ENCODE data around the gene DACH1.

Gene DACH1

DNA sequence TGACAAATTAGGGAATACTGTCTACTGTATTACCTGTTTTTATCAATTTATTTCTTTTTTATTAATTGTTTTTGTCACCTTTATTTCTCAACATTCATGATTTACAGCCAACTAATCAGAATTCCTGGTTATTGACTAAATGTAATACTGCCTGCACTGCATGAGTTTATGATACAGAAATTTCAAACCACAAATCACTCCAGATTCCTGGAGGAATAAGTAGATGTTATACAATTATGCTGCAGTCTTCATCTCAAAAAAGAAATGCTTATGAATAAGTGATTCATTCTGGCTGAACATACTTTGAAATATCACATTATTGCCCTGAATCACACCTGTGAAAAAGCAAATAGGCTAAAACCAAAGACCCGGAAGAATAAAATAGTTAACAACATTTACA is 249.7 kb downstream of the DACH1 start:
- no peak for ATAC-seq
- TF ChIP-seq TOX (CRISPR knock-in tag; IDR thresholded peaks at IDR 0.05; ENCODE audit: borderline replicate concordance) (no peak), CSDC2 (CRISPR knock-in tag; IDR thresholded peaks at IDR 0.05) (no peak), RARB (CRISPR knock-in tag; IDR thresholded peaks at IDR 0.05) (no peak), SNAI2 (CRISPR knock-in tag; IDR thresholded peaks at IDR 0.05) (no peak), ISL1 (CRISPR knock-in tag; IDR thresholded peaks at IDR 0.05) (no peak), ZNF8 (CRISPR knock-in tag; IDR thresholded peaks at IDR 0.05) (no peak), ARNTL (CRISPR knock-in tag; IDR thresholded peaks at IDR 0.05; ENCODE audit: borderline replicate concordance, low read depth) (no peak), PPARA (CRISPR knock-in tag; IDR thresholded peaks at IDR 0.05; ENCODE audit: borderline replicate concordance) (no peak), ZFP3 (CRISPR knock-in tag; IDR thresholded peaks at IDR 0.05) (no peak), GLIS3 (CRISPR knock-in tag; IDR thresholded peaks at IDR 0.05) (no peak), TCF4 (CRISPR knock-in tag; IDR thresholded peaks at IDR 0.05; ENCODE audit: borderline replicate concordance) (no peak), BACH2 (CRISPR knock-in tag; IDR thresholded peaks at IDR 0.05; ENCODE audit: borderline replicate concordance) (no peak), ZNF565 (CRISPR knock-in tag; conservative IDR thresholded peaks at IDR 0.05; ENCODE audit: low read depth) (no peak)
- TF ChIP-seq, protein P1, sequence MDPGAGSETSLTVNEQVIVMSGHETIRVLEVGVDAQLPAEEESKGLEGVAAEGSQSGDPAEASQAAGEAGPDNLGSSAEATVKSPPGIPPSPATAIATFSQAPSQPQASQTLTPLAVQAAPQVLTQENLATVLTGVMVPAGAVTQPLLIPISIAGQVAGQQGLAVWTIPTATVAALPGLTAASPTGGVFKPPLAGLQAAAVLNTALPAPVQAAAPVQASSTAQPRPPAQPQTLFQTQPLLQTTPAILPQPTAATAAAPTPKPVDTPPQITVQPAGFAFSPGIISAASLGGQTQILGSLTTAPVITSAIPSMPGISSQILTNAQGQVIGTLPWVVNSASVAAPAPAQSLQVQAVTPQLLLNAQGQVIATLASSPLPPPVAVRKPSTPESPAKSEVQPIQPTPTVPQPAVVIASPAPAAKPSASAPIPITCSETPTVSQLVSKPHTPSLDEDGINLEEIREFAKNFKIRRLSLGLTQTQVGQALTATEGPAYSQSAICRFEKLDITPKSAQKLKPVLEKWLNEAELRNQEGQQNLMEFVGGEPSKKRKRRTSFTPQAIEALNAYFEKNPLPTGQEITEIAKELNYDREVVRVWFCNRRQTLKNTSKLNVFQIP (CRISPR knock-in tag; IDR thresholded peaks at IDR 0.05; ENCODE audit: borderline replicate concordance, low read depth): no peak
- TF ChIP-seq, protein P2, sequence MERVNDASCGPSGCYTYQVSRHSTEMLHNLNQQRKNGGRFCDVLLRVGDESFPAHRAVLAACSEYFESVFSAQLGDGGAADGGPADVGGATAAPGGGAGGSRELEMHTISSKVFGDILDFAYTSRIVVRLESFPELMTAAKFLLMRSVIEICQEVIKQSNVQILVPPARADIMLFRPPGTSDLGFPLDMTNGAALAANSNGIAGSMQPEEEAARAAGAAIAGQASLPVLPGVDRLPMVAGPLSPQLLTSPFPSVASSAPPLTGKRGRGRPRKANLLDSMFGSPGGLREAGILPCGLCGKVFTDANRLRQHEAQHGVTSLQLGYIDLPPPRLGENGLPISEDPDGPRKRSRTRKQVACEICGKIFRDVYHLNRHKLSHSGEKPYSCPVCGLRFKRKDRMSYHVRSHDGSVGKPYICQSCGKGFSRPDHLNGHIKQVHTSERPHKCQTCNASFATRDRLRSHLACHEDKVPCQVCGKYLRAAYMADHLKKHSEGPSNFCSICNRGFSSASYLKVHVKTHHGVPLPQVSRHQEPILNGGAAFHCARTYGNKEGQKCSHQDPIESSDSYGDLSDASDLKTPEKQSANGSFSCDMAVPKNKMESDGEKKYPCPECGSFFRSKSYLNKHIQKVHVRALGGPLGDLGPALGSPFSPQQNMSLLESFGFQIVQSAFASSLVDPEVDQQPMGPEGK (CRISPR knock-in tag; IDR thresholded peaks at IDR 0.05; ENCODE audit: borderline replicate concordance): no peak
- TF ChIP-seq, protein P3, sequence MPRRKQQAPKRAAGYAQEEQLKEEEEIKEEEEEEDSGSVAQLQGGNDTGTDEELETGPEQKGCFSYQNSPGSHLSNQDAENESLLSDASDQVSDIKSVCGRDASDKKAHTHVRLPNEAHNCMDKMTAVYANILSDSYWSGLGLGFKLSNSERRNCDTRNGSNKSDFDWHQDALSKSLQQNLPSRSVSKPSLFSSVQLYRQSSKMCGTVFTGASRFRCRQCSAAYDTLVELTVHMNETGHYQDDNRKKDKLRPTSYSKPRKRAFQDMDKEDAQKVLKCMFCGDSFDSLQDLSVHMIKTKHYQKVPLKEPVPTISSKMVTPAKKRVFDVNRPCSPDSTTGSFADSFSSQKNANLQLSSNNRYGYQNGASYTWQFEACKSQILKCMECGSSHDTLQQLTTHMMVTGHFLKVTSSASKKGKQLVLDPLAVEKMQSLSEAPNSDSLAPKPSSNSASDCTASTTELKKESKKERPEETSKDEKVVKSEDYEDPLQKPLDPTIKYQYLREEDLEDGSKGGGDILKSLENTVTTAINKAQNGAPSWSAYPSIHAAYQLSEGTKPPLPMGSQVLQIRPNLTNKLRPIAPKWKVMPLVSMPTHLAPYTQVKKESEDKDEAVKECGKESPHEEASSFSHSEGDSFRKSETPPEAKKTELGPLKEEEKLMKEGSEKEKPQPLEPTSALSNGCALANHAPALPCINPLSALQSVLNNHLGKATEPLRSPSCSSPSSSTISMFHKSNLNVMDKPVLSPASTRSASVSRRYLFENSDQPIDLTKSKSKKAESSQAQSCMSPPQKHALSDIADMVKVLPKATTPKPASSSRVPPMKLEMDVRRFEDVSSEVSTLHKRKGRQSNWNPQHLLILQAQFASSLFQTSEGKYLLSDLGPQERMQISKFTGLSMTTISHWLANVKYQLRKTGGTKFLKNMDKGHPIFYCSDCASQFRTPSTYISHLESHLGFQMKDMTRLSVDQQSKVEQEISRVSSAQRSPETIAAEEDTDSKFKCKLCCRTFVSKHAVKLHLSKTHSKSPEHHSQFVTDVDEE (CRISPR knock-in tag; IDR thresholded peaks at IDR 0.05): no peak
- TF ChIP-seq, protein P4, sequence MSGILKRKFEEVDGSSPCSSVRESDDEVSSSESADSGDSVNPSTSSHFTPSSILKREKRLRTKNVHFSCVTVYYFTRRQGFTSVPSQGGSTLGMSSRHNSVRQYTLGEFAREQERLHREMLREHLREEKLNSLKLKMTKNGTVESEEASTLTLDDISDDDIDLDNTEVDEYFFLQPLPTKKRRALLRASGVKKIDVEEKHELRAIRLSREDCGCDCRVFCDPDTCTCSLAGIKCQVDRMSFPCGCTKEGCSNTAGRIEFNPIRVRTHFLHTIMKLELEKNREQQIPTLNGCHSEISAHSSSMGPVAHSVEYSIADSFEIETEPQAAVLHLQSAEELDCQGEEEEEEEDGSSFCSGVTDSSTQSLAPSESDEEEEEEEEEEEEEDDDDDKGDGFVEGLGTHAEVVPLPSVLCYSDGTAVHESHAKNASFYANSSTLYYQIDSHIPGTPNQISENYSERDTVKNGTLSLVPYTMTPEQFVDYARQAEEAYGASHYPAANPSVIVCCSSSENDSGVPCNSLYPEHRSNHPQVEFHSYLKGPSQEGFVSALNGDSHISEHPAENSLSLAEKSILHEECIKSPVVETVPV (CRISPR knock-in tag; IDR thresholded peaks at IDR 0.05): no peak
- TF ChIP-seq, protein P5, sequence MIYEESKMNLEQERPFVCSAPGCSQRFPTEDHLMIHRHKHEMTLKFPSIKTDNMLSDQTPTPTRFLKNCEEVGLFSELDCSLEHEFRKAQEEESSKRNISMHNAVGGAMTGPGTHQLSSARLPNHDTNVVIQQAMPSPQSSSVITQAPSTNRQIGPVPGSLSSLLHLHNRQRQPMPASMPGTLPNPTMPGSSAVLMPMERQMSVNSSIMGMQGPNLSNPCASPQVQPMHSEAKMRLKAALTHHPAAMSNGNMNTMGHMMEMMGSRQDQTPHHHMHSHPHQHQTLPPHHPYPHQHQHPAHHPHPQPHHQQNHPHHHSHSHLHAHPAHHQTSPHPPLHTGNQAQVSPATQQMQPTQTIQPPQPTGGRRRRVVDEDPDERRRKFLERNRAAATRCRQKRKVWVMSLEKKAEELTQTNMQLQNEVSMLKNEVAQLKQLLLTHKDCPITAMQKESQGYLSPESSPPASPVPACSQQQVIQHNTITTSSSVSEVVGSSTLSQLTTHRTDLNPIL (CRISPR knock-in tag; IDR thresholded peaks at IDR 0.05; ENCODE audit: low read depth): no peak

DNA sequence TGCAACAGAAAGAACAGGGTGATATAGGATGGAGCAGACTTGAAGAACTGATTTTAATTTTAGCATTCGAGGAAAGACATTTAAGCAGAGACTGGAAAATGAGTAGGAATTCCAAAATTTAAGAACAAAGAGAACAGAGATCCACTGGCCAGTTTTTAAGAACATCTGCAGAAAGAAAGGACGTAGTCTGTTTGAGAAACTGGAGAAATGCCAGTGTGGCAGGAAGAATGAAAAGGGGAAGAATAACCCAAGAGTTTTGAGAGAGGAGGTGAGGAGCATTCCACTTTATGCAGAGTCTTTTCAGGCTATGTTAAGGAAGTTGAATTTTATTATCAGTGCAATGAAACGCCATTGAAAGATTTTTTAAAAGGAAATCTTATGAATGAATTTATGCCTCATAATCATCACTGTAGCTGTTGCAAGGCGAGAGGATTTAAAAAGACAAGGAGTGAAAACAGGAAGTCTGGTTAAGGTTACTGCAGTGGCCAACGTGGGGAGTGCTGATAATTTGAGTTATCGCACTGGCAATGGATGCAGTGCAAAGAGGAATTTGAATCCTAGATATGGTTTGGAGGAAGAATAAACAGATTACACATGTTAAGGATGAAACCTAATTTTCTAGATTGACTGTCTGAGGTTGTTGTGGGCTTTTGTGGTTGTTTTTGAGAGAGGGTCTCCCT is 253.8 kb downstream of the DACH1 start:
- TF ChIP-seq, protein P2 (CRISPR knock-in tag; IDR thresholded peaks at IDR 0.05; ENCODE audit: borderline replicate concordance): no peak
- TF ChIP-seq, protein P1 (CRISPR knock-in tag; IDR thresholded peaks at IDR 0.05; ENCODE audit: borderline replicate concordance, low read depth): no peak
- TF ChIP-seq, protein P4 (CRISPR knock-in tag; IDR thresholded peaks at IDR 0.05): no peak
- no peak for TF ChIP-seq RARB (CRISPR knock-in tag; IDR thresholded peaks at IDR 0.05)
- TF ChIP-seq ISL1 (CRISPR knock-in tag; IDR thresholded peaks at IDR 0.05): no peak
- TF ChIP-seq ZC3H10 (CRISPR knock-in tag; IDR thresholded peaks at IDR 0.05): no peak
- no peak for TF ChIP-seq PPARA (CRISPR knock-in tag; IDR thresholded peaks at IDR 0.05; ENCODE audit: borderline replicate concordance)
- no peak for TF ChIP-seq SNAI2 (CRISPR knock-in tag; IDR thresholded peaks at IDR 0.05)
- TF ChIP-seq ARNTL (CRISPR knock-in tag; IDR thresholded peaks at IDR 0.05; ENCODE audit: borderline replicate concordance, low read depth): no peak
- TF ChIP-seq GLIS3 (CRISPR knock-in tag; IDR thresholded peaks at IDR 0.05): no peak
- TF ChIP-seq ZFP3 (CRISPR knock-in tag; IDR thresholded peaks at IDR 0.05): no peak
- no peak for TF ChIP-seq ZFP30 (CRISPR knock-in tag; IDR thresholded peaks at IDR 0.05)
- TF ChIP-seq, protein P5 (CRISPR knock-in tag; IDR thresholded peaks at IDR 0.05; ENCODE audit: low read depth): no peak
- TF ChIP-seq ZNF565 (CRISPR knock-in tag; conservative IDR thresholded peaks at IDR 0.05; ENCODE audit: low read depth): no peak
- no peak for TF ChIP-seq ZNF70 (CRISPR knock-in tag; IDR thresholded peaks at IDR 0.05)
- TF ChIP-seq BACH2 (CRISPR knock-in tag; IDR thresholded peaks at IDR 0.05; ENCODE audit: borderline replicate concordance): no peak
- no peak for ATAC-seq

Data from SK-N-SH treated with all-trans-retinoic acid at 6 μM for 48 hours (cell line).